Measurements from ENCODE around the gene PADI1. TPM values are rescaled to one million over a fixed set of nuclear protein-coding genes. Genes with fewer than 3 reads are reported as not detected.

PADI1 gene
- total and polyA plus RNA-seq, 4 donors: 4.9 TPM; not detected in 3

DNA sequence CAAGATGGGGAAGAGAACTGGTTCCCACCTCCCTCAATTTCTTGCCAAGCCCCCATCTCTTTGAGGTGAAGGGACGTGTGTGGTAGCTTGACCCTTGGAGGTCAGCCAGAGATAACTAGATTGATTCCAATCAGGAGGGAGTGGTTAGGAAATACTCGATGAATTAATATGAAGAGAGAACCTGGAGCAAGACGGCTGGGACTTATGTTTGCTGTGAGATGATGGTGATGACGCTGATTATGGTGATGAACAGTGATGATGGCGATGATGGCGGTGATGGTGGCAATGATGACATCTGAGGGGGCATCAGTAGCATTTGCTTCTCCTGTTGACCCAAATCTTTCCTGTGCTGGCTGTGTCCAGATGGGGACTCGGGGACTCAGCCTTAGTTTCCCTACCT lies 724 bp downstream of the PADI1 start:
- H3K4me3 ChIP-seq (ENCODE audit: low read depth in 1 of 3, low read length in 3 of 3): no peak overlapping the region
- DNase-seq (ENCODE audit: low spot score): no peak
- no peaks in the 10 kb centered on the region for H3K9me3 ChIP-seq (ENCODE audit: control insufficient read depth in 4 of 4, low read length in 3 of 4)
- no peaks in the 10 kb centered on the region for H3K36me3 ChIP-seq (ENCODE audit: control insufficient read depth in 4 of 4, insufficient read depth in 3 of 4, low read depth in 1 of 4, low read length in 3 of 4)
- 84% methylated on average over 7 of the region's 7 CpGs for WGBS
- no peak overlapping the region for H3K27ac ChIP-seq (ENCODE audit: low read depth in 1 of 2, low read length in 2 of 2)
- H3K27me3 ChIP-seq (ENCODE audit: control insufficient read depth in 4 of 4, insufficient read depth in 4 of 4, low read length in 3 of 4): peaks cover 0 to 3% (median 0%) of the 10 kb centered on the region in 4 donors
- TF ChIP-seq FOXA1 (IDR thresholded peaks at IDR 0.05) (no peak), TAF1 (conservative IDR thresholded peaks at IDR 0.05) (no peak), NR2F2 (IDR thresholded peaks at IDR 0.05) (no peak), SP1 (IDR thresholded peaks at IDR 0.05) (no peak), RAD21 (IDR thresholded peaks at IDR 0.05) (no peak), RXRA (IDR thresholded peaks at IDR 0.05) (no peak), JUND (IDR thresholded peaks at IDR 0.05) (no peak), FOXA2 (IDR thresholded peaks at IDR 0.05) (no peak), HNF4G (IDR thresholded peaks at IDR 0.05) (no peak), HNF4A (conservative IDR thresholded peaks at IDR 0.05) (no peak), YY1 (IDR thresholded peaks at IDR 0.05) (no peak), EGR1 (IDR thresholded peaks at IDR 0.05; ENCODE audit: low read depth in 2 of 2) (no peak), GABPA (IDR thresholded peaks at IDR 0.05 in 1 of 2, conservative IDR thresholded peaks at IDR 0.05 in 1 of 2) (no peak)
- TF ChIP-seq, protein P1, sequence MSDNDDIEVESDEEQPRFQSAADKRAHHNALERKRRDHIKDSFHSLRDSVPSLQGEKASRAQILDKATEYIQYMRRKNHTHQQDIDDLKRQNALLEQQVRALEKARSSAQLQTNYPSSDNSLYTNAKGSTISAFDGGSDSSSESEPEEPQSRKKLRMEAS (IDR thresholded peaks at IDR 0.05): no peak
- TF ChIP-seq, protein P2, sequence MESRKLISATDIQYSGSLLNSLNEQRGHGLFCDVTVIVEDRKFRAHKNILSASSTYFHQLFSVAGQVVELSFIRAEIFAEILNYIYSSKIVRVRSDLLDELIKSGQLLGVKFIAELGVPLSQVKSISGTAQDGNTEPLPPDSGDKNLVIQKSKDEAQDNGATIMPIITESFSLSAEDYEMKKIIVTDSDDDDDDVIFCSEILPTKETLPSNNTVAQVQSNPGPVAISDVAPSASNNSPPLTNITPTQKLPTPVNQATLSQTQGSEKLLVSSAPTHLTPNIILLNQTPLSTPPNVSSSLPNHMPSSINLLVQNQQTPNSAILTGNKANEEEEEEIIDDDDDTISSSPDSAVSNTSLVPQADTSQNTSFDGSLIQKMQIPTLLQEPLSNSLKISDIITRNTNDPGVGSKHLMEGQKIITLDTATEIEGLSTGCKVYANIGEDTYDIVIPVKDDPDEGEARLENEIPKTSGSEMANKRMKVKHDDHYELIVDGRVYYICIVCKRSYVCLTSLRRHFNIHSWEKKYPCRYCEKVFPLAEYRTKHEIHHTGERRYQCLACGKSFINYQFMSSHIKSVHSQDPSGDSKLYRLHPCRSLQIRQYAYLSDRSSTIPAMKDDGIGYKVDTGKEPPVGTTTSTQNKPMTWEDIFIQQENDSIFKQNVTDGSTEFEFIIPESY (IDR thresholded peaks at IDR 0.05): no peak
- TF ChIP-seq, protein P3, sequence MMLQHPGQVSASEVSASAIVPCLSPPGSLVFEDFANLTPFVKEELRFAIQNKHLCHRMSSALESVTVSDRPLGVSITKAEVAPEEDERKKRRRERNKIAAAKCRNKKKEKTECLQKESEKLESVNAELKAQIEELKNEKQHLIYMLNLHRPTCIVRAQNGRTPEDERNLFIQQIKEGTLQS (IDR thresholded peaks at IDR 0.05): no peak
- TF ChIP-seq, protein P4, sequence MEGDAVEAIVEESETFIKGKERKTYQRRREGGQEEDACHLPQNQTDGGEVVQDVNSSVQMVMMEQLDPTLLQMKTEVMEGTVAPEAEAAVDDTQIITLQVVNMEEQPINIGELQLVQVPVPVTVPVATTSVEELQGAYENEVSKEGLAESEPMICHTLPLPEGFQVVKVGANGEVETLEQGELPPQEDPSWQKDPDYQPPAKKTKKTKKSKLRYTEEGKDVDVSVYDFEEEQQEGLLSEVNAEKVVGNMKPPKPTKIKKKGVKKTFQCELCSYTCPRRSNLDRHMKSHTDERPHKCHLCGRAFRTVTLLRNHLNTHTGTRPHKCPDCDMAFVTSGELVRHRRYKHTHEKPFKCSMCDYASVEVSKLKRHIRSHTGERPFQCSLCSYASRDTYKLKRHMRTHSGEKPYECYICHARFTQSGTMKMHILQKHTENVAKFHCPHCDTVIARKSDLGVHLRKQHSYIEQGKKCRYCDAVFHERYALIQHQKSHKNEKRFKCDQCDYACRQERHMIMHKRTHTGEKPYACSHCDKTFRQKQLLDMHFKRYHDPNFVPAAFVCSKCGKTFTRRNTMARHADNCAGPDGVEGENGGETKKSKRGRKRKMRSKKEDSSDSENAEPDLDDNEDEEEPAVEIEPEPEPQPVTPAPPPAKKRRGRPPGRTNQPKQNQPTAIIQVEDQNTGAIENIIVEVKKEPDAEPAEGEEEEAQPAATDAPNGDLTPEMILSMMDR (IDR thresholded peaks at IDR 0.05; ENCODE audit: low read depth, low read length, missing input control): no peak
- TF ChIP-seq, protein P5, sequence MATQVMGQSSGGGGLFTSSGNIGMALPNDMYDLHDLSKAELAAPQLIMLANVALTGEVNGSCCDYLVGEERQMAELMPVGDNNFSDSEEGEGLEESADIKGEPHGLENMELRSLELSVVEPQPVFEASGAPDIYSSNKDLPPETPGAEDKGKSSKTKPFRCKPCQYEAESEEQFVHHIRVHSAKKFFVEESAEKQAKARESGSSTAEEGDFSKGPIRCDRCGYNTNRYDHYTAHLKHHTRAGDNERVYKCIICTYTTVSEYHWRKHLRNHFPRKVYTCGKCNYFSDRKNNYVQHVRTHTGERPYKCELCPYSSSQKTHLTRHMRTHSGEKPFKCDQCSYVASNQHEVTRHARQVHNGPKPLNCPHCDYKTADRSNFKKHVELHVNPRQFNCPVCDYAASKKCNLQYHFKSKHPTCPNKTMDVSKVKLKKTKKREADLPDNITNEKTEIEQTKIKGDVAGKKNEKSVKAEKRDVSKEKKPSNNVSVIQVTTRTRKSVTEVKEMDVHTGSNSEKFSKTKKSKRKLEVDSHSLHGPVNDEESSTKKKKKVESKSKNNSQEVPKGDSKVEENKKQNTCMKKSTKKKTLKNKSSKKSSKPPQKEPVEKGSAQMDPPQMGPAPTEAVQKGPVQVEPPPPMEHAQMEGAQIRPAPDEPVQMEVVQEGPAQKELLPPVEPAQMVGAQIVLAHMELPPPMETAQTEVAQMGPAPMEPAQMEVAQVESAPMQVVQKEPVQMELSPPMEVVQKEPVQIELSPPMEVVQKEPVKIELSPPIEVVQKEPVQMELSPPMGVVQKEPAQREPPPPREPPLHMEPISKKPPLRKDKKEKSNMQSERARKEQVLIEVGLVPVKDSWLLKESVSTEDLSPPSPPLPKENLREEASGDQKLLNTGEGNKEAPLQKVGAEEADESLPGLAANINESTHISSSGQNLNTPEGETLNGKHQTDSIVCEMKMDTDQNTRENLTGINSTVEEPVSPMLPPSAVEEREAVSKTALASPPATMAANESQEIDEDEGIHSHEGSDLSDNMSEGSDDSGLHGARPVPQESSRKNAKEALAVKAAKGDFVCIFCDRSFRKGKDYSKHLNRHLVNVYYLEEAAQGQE (IDR thresholded peaks at IDR 0.05): no peak
- H3K9ac ChIP-seq (ENCODE audit: low read depth in 1 of 2, low read length in 2 of 2): no peak overlapping the region
- H3K4me1 ChIP-seq (ENCODE audit: control insufficient read depth in 4 of 4, insufficient read depth in 4 of 4, low read length in 3 of 4): no peaks in the 10 kb centered on the region

Measured in liver (tissue), 9 donors.